Hepatocyte (in vitro differentiated cells): ENCODE results near the gene VWA8. TPM values are rescaled to one million over a fixed set of nuclear protein-coding genes. Genes with fewer than 3 reads are reported as not detected.
A peak's percentile ranks its signal among the peaks of the same experiment; 100 is the strongest.

Experiments used
- DNase-seq: peaks from one replicate; pipeline ENCODE4 v3.0.0-alpha.2; 2016; ENCODE audit warnings: low spot score
- H2AFZ ChIP-seq: fragments of 200-600 bp; sonication (generic); 2 replicates; pipeline ENCODE4 v1.6.0; 2016; ENCODE audit warnings: antibody characterized with exemption, mild to moderate bottlenecking
- H3K27ac ChIP-seq: fragments of 200-600 bp; sonication (generic); 2 replicates; pipeline ENCODE4 v1.5.1; 2016; ENCODE audit warnings: mild to moderate bottlenecking
- H3K27me3 ChIP-seq: fragments of 200-600 bp; sonication (generic); 2 replicates; pipeline ENCODE4 v1.6.1; 2016
- H3K36me3 ChIP-seq: fragments of 200-600 bp; sonication (generic); replicated peaks from 2 replicates; pipeline ENCODE4 v1.5.1; 2016; ENCODE audit warnings: low read depth; ENCODE audit not compliant: insufficient read depth
- H3K4me1 ChIP-seq: fragments of 200-600 bp; sonication (generic); 2 replicates; pipeline ENCODE4 v1.5.1; 2016; ENCODE audit warnings: mild to moderate bottlenecking, moderate library complexity; ENCODE audit not compliant: insufficient read depth
- H3K4me2 ChIP-seq: fragments of 200-600 bp; sonication (generic); 2 replicates; pipeline ENCODE4 v1.6.0; 2016
- H3K4me3 ChIP-seq: fragments of 200-600 bp; sonication (generic); 2 replicates; pipeline ENCODE4 v1.5.1; 2016; ENCODE audit warnings: mild to moderate bottlenecking
- H3K79me2 ChIP-seq: fragments of 200-600 bp; sonication (generic); 2 replicates; pipeline ENCODE4 v1.6.0; 2017; ENCODE audit warnings: mild to moderate bottlenecking
- H3K9me2 ChIP-seq: fragments of 200-600 bp; sonication (generic); replicated peaks from 2 replicates; pipeline ENCODE4 v1.6.0; 2017; ENCODE audit warnings: mild to moderate bottlenecking; ENCODE audit not compliant: insufficient read depth
- H3K9me3 ChIP-seq: fragments of 200-600 bp; sonication (generic); 2 replicates; pipeline ENCODE4 v1.5.1; 2016; ENCODE audit warnings: low read depth, mild to moderate bottlenecking
- H4K20me1 ChIP-seq: fragments of 200-600 bp; sonication (generic); 2 replicates; pipeline ENCODE4 v1.6.0; 2016; ENCODE audit warnings: mild to moderate bottlenecking; ENCODE audit not compliant: insufficient read depth, poor library complexity, severe bottlenecking
- CTCF ChIP-seq: fragments of 200-600 bp; sonication (generic); IDR thresholded peaks from 2 replicates; pipeline ENCODE4 v1.5.1; 2016; ENCODE audit warnings: antibody characterized with exemption, mild to moderate bottlenecking; ENCODE audit not compliant: poor library complexity
- EZH2 ChIP-seq: fragments of 200-600 bp; sonication (generic); IDR thresholded peaks from 2 replicates; pipeline ENCODE4 v1.6.1; 2016; ENCODE audit warnings: antibody characterized with exemption, mild to moderate bottlenecking, borderline replicate concordance
- EZH2phosphoT487 ChIP-seq: fragments of 200-600 bp; sonication (generic); IDR thresholded peaks from one replicate; pipeline ENCODE4 v1.6.1; 2018; ENCODE audit warnings: antibody characterized with exemption, mild to moderate bottlenecking, low read depth, moderate library complexity; ENCODE audit not compliant: unreplicated experiment, severe bottlenecking
- WGBS: methylation state at CpG from one replicate; pipeline ENCODE4 v1.1.6; 2016; ENCODE audit warnings: low lambda C conversion rate; ENCODE audit errors: missing lambda C conversion rate; 5-methylcytosine and 5-hydroxymethylcytosine counted together
- polyA plus RNA-seq: library from polyadenylated mRNA; unstranded; fragments of >200 nt; fragmentation: Nextera tagmentation; extraction: Ambion mirVana; gene quantifications from 2 replicates; pipeline ENCODE4 v1.2.1, GENCODE V29; 2016
- total RNA-seq: library from RNA; depleted of rRNA; stranded (reverse); fragments of >200 nt; gene quantifications from 2 replicates; pipeline ENCODE4 v1.2.3, GENCODE V29; 2014

The VWA8 gene
- total and polyA plus RNA-seq, 2 experiments from 2014 or later, result 4.9 to 19.5 TPM

DNA sequence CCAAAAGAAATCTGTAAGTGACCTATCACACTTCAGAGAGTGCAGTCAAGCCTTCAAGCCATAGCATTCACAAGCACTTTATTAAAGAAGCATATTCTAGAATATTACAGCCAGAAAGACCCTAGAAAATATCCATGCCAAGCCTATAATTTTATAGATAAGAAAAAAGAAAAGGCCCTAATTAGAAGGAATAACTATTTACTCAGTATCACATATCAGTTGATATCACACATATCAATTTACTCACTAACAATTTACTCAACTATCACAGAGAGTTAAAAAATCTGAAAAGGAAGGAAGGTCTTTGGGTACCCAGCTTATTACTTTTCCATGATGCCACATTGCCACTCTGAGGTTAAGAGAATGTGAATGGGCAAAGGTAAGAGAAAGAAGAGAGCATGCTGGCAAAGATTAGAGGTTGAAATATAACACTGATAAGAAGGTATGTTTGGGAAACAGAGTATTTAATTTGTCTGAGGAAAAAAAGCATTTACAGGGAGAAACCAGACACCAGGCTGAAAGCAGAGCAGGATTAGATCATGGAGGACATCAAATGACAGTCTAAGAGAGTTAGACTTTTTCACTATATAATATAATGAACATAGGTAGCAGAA, 186.2 kb downstream of the VWA8 start:
- Histone ChIP-seq H3K36me3 (no peaks in the 10 kb centered on the region), H3K27ac (no peak overlapping the region), H3K9me3 (no peaks in the 10 kb centered on the region), H3K4me3 (no peak overlapping the region), H3K4me2 (no peak overlapping the region), H2AFZ (no peak overlapping the region), H3K79me2 (no peaks in the 10 kb centered on the region), H4K20me1 (no peaks in the 10 kb centered on the region), H3K4me1 (no peaks in the 10 kb centered on the region), H3K9me2 (no peaks in the 10 kb centered on the region), H3K27me3 (no peaks in the 10 kb centered on the region)
- TF ChIP-seq EZH2phosphoT487, result no peak
- no peak for TF ChIP-seq EZH2
- TF ChIP-seq CTCF, result no peak
- DNase-seq, result no peak

DNA sequence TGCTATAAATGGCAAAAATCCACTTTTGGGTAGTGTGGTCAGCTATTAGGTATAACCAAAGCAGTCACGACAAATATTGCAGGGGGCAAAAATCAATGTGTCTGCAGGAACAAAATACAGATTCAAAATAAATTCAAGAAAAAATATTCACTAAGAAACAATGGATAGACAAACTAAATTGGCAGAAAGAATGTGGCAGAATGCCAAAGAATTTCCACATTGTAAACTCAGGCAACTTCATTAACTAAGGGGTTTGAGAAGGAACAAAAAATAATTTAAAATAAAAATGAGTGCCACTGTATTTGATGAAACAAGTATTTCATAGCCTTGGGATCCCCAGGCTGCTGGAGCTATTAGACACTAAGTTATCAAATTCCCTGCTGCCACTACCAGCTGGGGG, 193.1 kb downstream of the VWA8 start:
- TF ChIP-seq EZH2phosphoT487 (no peak), CTCF (no peak), EZH2 (no peak)
- Histone ChIP-seq H3K9me2 (no peaks in the 10 kb centered on the region), H3K27me3 (no peaks in the 10 kb centered on the region), H3K9me3 (no peaks in the 10 kb centered on the region), H4K20me1 (no peaks in the 10 kb centered on the region), H3K27ac (no peak overlapping the region), H3K36me3 (no peaks in the 10 kb centered on the region), H3K4me3 (no peak overlapping the region), H2AFZ (no peak overlapping the region), H3K4me2 (no peak overlapping the region), H3K79me2 (no peaks in the 10 kb centered on the region), H3K4me1 (no peaks in the 10 kb centered on the region)
- DNase-seq, result no peak
- WGBS, result 97% methylated on average over 1 of the region's 1 CpG

DNA sequence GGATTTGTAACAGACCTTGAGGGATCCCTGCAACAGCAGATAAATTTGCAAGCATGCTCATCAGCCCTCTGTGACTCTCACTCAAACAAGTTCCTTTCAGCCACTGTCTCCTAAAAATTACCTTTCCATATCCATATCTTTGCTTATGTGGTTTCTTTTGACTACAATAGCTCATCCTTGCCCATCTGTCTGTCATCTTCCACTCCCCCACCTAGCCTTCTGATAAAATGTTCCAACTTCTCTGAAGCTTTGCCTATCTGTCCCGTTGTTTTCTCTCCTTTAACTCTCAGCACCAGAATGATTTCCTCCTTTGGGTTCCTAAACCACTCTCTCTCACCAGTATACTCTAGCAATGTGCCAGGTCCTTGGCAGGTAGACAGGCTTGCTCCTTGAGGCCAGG, 194.5 kb downstream of the VWA8 start:
- no peaks in the 10 kb centered on the region for H4K20me1 ChIP-seq
- H3K36me3 ChIP-seq, result no peaks in the 10 kb centered on the region
- no peaks in the 10 kb centered on the region for H3K9me2 ChIP-seq
- no peak for TF ChIP-seq CTCF
- no peak for TF ChIP-seq EZH2
- no peak for TF ChIP-seq EZH2phosphoT487
- no peaks in the 10 kb centered on the region for H3K27me3 ChIP-seq
- no peak for DNase-seq
- H3K27ac ChIP-seq, result peak overlapping the region; percentile 51
- H2AFZ ChIP-seq, result no peak overlapping the region
- 83% methylated on average over 1 of the region's 1 CpG for WGBS
- H3K79me2 ChIP-seq, result no peaks in the 10 kb centered on the region
- no peaks in the 10 kb centered on the region for H3K9me3 ChIP-seq
- H3K4me2 ChIP-seq, result no peak overlapping the region
- no peaks in the 10 kb centered on the region for H3K4me1 ChIP-seq
- H3K4me3 ChIP-seq, result no peak overlapping the region

GRCh38 chr13:41765813-41766212, 195.1 kb downstream of the VWA8 start:
- H3K9me3 ChIP-seq, result no peaks in the 10 kb centered on the region

More at GRCh38 chr13:41765813-41766212, 195.1 kb downstream of the VWA8 start:
- Histone ChIP-seq H3K27ac (peak overlapping the region; percentile 51), H3K27me3 (no peaks in the 10 kb centered on the region), H4K20me1 (no peaks in the 10 kb centered on the region), H3K9me2 (no peaks in the 10 kb centered on the region), H3K79me2 (no peaks in the 10 kb centered on the region), H3K4me3 (no peak overlapping the region), H2AFZ (peak overlapping the region; percentile 19), H3K4me1 (no peaks in the 10 kb centered on the region), H3K36me3 (no peaks in the 10 kb centered on the region), H3K4me2 (no peak overlapping the region)
- DNase-seq, result no peak
- TF ChIP-seq CTCF (no peak), EZH2 (no peak), EZH2phosphoT487 (no peak)
- 77% methylated on average over 5 of the region's 5 CpGs for WGBS
